ENCODE results near the gene SCAF4. TPM values are rescaled to one million over a fixed set of nuclear protein-coding genes. Genes with fewer than 3 reads are reported as not detected.

Gene SCAF4
- total and polyA plus RNA-seq, 2 donors (not counting 3 experiments of a cell fraction or from before 2014, with no cell fraction given), result 12.2 to 41.2 TPM

- BruUV-seq (replicated peaks), result no TSS peak
- Histone ChIP-seq H3K9me3 (replicated peaks; ENCODE audit: control insufficient read depth, insufficient read depth, low read length) (no peaks in the 10 kb centered on the region), H3K27me3 (ENCODE audit: control insufficient read depth in 2 of 2, insufficient read depth in 2 of 2, low read length in 2 of 2) (peaks cover 0 to 3% of the 10 kb centered on the region in 2 experiments), H3K9ac (replicated peaks; ENCODE audit: extremely low read depth, insufficient read depth, low read length) (no peak overlapping the region), H3K9me1 (replicated peaks; ENCODE audit: control insufficient read depth, extremely low read depth, insufficient read depth, low read length) (no peaks in the 10 kb centered on the region), H3K27ac (ENCODE audit: insufficient read depth, low read depth, low read length) (no peak overlapping the region), H3K79me2 (ENCODE audit: control insufficient read depth, insufficient read depth, low read length) (no peaks in the 10 kb centered on the region), H3K4me1 (ENCODE audit: control insufficient read depth, extremely low read depth, insufficient read depth, low read length) (no peaks in the 10 kb centered on the region), H4K20me1 (replicated peaks; ENCODE audit: control insufficient read depth, extremely low read depth, insufficient read depth, low read length) (no peaks in the 10 kb centered on the region), H2AFZ (ENCODE audit: low read depth, low read length) (no peak overlapping the region), H3K4me3 (replicated peaks in 1 of 3; ENCODE audit: insufficient read depth in 1 of 3, low read depth in 1 of 3, low read length in 3 of 3) (no peak overlapping the region), H3K36me3 (ENCODE audit: control insufficient read depth in 2 of 2, extremely low read depth in 1 of 2, insufficient read depth in 2 of 2, low read length in 2 of 2) (no peaks in the 10 kb centered on the region), H3K4me2 (ENCODE audit: insufficient read depth, low read length) (no peak overlapping the region)
- TF ChIP-seq MAX (IDR thresholded peaks at IDR 0.05; ENCODE audit: insufficient read depth, insufficient read length) (no peak), MYC (IDR thresholded peaks at IDR 0.05; ENCODE audit: low read depth, low read length) (no peak), JUN (IDR thresholded peaks at IDR 0.05; ENCODE audit: borderline replicate concordance, insufficient read depth, insufficient read length, low read depth) (no peak), FOS (IDR thresholded peaks at IDR 0.05; ENCODE audit: borderline replicate concordance, insufficient read depth, low read length) (no peak), GATA2 (IDR thresholded peaks at IDR 0.05; ENCODE audit: insufficient read depth, insufficient read length, low read depth, low read length) (no peak), POLR2AphosphoS5 (IDR thresholded peaks at IDR 0.05; ENCODE audit: insufficient read depth, low read depth, low read length) (no peak), EZH2 (IDR thresholded peaks at IDR 0.05; ENCODE audit: borderline replicate concordance, low read depth, low read length, severe bottlenecking) (no peak), POLR2A (IDR thresholded peaks at IDR 0.05; ENCODE audit: low read depth, low read length) (no peak), CTCF (IDR thresholded peaks at IDR 0.05; ENCODE audit: extremely low read depth in 1 of 2, insufficient read depth in 1 of 2, low read depth in 1 of 2, low read length in 2 of 2) (no peak)
- CTCF ChIA-PET, result no interaction called here
- dilution Hi-C loops (cut with MboI; ENCODE audit: extremely low pct_ligation_motif_present, low sequenced_read_pairs), result no loop called here
- FAIRE-seq (no peak), DNase-seq (ENCODE audit: low read depth, low spot score) (no peak)
- intact Hi-C loops (cut with micrococcal nuclease), result no loop called here
- POLR2A ChIA-PET, result no interaction called here
These were observed 22.7 kb upstream of the SCAF4 start for GRCh38 chr21:31754708-31754960.

Measured in endothelial cell of umbilical vein (primary cell).